AG09319 (cell line): ENCODE data around the gene PTGFRN.
"Not testable (repeated sequence)": the region's sequence is repeated elsewhere in the genome, so short reads cannot be mapped to it uniquely, and the experiment has no call there.

ENCODE experiments used
- DNase-seq: peaks from one replicate; pipeline ENCODE4 v3.0.0-alpha.2; 2010; ENCODE audit warnings: low read depth; ENCODE audit errors: extremely low read depth
- TF ChIP-seq, protein P1 (sequence below): IDR thresholded peaks from 2 replicates; pipeline ENCODE4 v1.5.1; 2011; ENCODE audit warnings: low read depth, mild to moderate bottlenecking, inconsistent platforms, low read length, moderate library complexity

Gene PTGFRN

DNA sequence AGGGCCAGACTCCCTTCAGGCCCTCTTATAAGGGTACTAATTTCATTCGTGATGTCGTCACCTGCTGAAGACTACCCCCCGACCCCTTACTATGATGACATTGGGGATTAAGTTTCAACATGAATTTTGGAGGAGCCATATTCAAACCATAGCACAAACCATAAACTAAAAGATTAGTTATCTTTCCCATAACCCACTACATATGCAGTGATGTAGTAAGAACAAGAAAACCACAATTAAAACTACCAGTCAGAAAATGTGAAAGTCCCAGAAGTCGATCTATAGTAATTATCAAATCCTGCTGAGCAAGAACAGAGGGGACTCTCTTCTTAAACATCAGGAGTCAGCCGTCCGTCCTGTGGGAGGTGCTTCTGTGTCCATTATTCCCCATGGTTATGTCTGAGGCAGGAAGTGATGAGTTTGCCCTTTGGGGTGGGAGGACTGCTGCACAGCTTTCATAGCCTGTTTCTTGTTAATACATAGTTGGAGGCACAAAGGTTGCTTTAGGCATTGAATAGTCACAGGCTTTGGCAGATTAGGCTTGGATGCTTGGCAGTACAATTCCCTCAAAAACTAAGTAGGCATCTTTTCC, 35.9 kb upstream of the PTGFRN start:
- TF ChIP-seq, protein P1, sequence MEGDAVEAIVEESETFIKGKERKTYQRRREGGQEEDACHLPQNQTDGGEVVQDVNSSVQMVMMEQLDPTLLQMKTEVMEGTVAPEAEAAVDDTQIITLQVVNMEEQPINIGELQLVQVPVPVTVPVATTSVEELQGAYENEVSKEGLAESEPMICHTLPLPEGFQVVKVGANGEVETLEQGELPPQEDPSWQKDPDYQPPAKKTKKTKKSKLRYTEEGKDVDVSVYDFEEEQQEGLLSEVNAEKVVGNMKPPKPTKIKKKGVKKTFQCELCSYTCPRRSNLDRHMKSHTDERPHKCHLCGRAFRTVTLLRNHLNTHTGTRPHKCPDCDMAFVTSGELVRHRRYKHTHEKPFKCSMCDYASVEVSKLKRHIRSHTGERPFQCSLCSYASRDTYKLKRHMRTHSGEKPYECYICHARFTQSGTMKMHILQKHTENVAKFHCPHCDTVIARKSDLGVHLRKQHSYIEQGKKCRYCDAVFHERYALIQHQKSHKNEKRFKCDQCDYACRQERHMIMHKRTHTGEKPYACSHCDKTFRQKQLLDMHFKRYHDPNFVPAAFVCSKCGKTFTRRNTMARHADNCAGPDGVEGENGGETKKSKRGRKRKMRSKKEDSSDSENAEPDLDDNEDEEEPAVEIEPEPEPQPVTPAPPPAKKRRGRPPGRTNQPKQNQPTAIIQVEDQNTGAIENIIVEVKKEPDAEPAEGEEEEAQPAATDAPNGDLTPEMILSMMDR, result no peak
- DNase-seq, result no peak

GRCh38 chr1:116874733-116875249, 34.9 kb upstream of the PTGFRN start:
- DNase-seq, result no peak
- TF ChIP-seq, protein P1, result no peak

GRCh38 chr1:116875391-116875790, 34.3 kb upstream of the PTGFRN start:
- TF ChIP-seq, protein P1, result no peak
- no peak for DNase-seq

GRCh38 chr1:116875946-116876345, 33.8 kb upstream of the PTGFRN start:
- not testable (repeated sequence) for DNase-seq

DNA sequence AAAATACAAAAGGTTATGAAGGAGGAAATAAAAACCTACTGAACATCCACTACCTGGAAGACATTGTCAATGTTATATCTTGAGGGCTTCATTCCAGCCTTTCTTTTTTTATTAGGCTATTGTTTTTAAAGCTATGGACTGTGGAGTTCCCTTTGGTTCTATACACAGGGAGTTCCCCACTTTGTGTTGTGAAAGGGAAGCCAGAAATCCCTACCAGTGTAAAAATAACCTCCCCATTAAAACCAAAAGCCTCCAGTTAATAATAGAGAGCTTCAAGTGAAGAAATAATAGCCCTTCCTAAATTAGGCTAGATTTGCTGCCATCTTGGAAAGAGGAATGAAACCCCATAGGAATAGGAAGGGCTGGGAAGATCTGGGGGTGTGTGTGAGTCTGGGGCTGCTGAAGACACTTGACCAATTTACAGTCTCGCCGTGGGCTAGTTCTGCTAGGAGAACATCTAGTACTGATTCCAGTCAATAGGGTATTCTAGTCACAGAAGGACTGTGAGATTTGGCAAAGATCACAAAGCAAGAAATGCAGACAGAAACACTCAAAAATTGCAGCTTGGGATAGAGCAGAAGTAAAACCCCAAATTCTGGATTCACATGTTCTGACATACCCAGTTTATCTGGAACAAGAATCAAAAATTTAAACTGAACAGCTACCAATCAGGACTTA, 32.4 kb upstream of the PTGFRN start:
- TF ChIP-seq, protein P1, result no peak
- DNase-seq, result no peak

DNA sequence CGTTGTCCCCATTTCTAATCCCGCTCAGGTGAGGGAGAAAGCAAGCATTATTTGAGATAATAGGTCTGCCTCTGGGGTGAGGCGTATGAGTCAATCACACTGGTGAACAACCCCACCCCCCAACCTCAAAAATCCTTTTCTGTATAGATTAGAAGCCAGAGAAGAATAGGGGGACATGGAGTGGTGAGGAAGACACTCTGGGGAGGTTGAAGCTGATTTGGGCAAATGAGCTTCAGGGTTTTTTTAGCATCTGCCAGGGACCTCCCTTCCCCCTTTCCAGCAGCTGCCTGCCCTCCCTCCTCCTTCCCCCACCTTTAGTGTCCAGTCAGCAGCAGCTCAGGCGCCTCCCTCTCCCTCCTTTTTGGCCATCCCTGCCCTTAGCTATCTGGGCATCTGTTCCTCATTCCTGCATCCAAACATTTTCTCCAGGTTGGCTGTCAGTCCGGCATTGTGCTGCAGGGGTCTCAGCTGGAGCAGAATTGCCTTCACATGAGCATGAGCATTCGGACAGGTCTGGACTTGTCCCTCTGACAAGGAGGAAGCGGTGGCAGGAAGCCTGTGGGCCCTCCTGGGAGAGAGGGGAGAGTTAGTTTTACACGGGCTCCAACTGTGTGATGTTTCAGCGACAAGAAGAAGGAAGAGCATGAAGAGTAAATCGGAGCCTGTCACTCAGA, 30.8 kb upstream of the PTGFRN start:
- TF ChIP-seq, protein P1, result no peak; the same call in 1 of the 2 replicates
- no peak for DNase-seq

GRCh38 chr1:116879478-116880133, 30.1 kb upstream of the PTGFRN start:
- TF ChIP-seq, protein P1, result no peak
- no peak for DNase-seq
